ENCODE measurements around the gene CRYBG1.
"Not testable (repeated sequence)": the region's sequence is repeated elsewhere in the genome, so short reads cannot be mapped to it uniquely, and the experiment has no call there.

CRYBG1 gene

DNA sequence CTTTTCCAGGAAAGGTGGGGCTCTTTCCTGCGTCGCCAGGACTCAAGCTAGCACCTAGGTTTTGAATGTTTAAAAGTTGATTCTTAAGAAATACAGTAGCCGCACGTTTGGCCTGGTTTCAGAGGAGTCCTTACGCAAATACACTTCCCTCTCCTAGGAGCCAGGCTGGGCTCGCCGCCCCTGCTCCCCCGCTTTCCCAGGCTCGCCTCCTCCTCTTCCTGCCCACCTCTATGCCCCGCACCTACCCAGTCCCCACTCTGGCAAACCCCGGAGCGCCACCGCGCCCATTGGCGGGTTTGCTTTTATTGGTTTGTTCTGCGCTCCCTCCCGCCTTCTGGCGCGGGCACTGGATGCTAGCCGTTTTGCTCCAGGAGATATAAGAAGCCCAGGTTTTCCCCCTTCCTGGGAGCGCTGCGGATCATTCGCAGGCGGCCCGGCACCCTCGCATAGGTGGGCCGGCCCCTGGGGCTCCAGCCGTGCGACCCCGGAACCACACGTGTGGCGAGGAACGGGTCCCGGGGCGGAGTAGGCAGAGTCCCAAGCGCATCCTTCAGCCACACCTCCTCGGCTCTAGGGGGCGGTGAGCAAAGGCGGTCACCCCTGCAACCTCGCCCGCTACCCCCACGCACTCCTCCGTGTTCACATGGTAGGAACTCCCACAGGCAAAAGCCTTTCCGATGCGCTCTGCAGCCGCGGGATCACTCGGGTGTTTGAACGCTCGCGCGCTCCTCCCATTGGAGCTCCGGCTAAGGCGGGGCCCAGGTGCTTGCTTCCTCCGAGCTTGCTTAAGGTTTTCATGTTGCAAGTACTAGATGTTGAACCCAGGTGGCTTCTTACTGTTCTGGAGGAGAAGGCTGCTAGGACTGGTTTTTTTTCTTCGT lies 149.8 kb downstream of the CRYBG1 start:
- peak; percentile 69 for DNase-seq

DNA sequence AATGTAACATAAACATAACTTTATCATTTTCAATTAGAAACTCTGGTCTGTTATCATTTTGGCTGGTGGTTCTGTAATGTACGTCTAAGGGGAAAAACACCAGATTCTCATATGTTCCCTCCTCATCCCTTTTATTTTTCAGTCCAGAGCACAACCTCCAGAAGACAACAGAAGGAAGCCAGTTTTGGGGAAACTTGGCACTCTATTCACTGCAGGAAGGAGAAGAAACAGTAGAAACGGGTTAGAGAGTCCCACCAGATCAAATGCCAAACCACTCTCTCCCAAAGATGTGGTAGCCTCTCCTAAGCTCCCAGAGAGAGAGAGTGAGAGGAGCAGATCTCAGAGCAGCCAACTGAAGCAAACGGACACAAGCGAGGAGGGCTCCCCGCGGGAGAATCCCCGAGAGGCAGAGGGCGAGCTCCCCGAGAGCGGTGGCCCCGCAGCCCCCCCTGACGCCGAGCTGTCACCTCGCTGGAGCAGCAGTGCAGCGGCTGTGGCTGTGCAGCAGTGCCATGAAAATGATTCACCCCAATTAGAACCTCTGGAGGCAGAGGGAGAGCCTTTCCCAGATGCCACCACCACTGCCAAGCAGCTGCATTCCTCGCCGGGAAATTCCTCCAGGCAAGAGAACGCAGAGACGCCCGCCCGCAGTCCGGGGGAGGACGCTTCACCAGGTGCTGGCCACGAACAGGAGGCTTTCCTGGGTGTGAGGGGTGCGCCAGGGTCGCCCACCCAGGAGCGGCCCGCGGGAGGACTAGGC lies 151.0 kb downstream of the CRYBG1 start:
- DNase-seq: peak; percentile 36

DNA sequence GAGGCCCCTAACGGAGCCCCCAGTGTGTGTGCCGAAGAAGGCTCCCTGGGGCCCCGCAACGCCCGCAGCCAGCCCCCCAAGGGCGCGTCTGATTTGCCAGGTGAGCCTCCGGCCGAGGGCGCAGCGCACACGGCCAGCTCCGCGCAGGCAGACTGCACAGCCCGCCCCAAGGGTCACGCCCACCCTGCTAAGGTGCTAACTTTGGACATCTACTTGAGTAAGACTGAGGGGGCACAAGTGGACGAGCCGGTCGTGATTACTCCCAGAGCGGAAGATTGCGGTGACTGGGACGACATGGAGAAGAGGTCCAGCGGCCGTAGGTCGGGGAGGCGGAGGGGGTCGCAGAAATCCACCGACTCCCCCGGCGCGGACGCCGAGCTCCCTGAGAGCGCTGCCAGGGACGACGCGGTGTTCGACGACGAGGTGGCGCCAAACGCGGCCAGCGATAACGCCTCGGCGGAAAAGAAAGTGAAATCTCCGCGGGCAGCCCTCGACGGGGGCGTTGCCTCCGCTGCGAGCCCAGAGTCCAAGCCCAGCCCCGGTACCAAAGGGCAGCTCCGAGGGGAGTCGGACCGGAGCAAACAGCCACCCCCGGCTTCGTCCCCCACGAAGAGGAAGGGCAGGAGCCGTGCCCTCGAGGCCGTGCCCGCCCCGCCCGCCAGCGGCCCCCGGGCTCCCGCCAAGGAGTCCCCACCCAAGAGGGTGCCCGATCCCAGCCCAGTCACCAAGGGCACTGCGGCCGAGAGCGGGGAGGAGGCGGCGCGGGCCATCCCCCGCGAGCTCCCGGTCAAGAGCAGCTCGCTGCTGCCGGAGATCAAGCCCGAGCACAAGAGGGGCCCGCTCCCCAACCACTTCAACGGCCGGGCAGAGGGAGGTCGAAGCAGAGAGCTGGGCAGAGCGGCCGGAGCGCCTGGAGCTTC lies 151.8 kb downstream of the CRYBG1 start:
- DNase-seq: peak; percentile 74

DNA sequence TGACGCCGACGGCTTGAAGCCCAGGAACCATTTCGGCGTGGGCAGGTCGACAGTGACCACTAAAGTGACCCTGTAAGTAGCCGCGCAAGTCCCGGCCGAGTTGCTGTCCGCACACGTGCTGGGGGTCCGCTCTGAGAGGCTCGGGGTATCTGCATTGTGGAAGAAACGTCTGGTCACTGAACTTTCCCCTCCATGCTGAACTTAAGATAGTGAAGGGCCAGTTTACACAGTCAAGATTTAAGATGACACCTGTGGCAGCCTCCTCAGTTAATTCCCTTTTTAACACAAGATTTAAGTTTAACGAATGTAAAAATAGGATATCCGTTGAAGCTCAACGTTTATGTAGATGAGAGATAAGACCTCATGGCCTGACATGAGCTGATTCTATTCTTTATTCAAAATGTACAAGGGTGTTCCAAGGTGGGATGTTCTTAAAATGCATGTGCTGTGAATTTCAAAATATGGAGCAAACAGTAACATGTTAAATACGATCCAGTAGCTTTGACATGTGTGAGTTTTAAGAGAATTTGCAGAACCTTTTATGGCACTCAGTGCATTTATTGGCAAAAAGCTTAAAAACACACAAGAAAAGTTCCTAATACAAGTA lies 152.6 kb downstream of the CRYBG1 start:
- no peak for DNase-seq

DNA sequence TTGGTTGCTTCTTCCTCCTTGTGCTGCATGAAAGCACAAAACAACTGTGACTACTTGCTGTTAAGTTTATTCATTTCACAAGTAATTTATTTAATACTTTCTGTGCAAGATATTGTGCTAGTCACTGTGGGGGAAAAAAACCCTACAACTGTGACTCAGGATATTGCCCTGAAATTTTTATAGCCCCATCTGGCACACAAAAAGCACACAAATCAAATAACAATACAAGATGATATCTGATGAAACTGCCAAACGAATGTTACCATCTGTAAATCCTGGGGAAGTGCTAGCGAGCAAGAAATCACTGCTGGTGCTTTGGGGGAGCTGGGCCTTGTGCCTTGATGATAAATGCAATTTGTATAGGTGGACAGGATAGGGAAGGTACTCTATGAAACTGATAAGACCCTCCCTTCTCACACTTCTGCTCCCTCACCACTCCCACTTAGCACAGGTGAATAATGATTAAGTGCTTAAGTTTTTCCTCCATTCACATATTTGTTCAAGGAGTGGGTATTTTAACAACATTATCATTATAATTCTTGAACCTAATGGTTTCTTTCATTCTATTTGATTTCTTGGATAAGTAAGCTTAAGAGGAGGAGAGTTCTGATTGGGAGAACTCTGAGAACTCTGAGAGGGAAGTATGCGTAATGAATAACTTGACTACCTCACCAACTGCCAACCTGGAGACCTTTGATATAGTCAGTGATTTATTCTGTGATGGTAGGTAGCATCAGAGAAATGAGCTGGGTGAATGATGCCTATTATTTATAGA lies 153.5 kb downstream of the CRYBG1 start:
- no peak for DNase-seq

DNA sequence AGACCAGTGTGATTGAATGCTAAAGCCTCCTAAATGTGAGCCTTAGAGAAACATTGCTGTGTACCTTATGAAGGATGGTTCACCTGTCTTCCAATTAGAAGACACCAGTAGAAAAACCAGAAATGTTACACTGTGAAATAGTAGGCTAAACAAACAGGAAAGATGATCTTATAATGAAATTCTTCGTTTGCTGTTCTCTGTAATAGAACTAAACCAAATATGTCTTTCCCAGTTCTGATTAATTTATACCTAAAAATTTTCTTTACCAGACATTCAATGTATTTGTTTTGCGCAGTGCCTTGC lies 154.0 kb downstream of the CRYBG1 start:
- no peak for DNase-seq

DNA sequence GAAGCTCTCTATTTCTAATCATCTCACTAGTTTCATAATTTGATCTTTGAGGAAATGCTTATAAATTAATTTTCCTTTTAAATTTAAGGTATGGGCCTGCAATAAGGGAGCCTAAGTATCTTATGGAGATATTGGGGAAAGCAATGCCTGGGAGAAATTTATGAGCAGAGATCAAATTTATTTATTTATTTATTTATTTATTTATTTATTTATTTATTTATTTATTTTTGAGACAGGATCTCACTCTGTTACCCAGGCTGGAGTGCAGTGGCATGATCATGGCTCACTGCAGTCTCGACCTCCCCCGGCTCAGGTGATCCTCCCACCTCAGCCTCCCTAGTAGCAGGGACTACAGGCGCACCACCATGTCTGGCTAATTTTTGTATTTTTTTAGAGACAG lies 155.1 kb downstream of the CRYBG1 start:
- DNase-seq: not testable (repeated sequence)

DNA sequence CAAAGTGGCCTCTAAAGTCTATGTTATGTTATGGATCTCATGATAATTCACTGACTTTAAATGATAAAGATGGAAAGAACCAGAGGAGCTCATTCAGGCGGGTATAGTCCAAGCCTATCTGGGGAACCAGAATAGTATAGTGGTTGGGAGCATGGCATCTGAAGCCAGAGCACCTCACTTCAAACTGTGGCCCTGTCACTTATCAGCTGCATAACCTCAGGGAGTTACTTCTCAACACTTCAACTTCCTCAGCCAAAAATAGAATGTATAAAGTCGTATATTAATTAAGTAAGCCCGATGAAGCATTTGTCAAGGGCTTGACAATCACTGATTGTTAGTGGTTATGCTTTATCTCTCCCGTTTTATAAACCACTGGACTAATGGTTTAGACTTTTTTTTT lies 156.1 kb downstream of the CRYBG1 start:
- DNase-seq: no peak

DNA sequence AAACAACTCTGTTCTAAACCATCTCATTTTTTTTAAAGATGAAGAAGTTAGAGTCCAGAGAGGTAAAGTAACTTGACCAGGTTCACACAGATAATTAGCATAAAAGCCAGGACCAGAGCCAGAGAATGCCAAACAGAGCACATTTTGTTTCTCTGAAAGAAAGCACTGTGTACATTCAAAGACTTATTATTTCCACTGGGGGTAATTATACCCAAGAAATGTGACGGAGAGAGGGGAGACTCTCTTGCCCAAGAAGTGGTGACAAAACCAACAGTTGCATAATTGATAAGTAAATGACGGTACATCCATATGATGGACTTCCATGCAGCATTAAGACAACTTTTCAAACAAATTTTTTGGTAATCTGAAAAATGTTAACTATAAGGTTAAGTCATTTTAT lies 157.2 kb downstream of the CRYBG1 start:
- no peak for DNase-seq

DNA sequence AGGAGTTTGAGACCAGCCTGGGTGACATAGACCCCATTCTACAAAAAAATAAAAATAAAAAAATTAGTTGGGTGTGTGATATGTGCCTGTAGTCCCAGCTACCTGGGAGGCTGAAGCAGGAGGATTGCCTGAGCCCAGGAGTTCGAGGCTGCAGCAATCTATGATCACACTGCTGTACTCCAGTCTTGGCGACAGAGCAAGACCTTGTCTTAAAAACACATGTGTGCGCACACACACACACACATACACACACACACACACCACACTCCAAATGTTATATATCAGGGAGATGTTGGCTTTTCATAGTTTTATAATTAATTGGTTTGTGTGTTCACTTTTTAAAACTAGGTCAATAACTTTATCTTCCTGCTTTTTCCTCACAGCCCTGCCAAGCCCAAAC lies 158.2 kb downstream of the CRYBG1 start:
- no peak for DNase-seq

DNA sequence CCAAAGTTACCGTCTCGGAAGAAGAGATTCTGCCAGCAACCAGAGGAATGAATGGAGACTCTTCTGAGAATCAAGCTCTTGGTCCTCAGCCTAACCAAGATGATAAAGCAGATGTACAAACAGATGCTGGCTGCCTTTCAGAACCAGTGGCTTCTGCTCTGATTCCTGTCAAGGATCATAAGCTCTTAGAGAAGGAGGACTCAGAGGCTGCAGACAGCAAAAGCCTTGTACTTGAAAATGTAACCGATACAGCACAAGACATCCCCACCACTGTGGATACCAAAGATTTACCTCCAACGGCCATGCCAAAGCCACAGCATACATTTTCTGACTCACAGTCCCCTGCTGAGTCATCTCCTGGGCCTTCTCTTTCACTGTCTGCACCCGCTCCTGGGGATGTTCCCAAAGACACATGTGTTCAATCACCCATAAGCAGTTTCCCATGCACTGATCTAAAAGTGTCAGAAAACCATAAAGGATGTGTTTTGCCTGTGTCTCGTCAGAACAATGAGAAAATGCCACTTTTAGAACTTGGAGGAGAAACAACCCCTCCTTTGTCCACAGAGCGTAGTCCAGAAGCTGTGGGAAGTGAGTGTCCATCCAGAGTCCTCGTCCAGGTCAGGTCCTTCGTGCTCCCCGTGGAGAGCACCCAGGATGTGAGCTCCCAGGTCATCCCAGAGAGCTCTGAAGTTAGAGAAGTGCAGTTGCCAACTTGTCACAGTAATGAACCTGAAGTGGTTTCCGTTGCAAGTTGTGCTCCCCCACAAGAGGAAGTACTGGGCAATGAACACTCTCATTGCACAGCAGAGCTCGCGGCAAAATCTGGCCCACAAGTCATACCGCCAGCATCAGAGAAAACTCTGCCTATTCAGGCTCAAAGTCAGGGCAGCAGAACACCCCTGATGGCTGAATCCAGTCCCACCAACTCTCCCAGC lies 159.2 kb downstream of the CRYBG1 start:
- peak; percentile 73 for DNase-seq

DNA sequence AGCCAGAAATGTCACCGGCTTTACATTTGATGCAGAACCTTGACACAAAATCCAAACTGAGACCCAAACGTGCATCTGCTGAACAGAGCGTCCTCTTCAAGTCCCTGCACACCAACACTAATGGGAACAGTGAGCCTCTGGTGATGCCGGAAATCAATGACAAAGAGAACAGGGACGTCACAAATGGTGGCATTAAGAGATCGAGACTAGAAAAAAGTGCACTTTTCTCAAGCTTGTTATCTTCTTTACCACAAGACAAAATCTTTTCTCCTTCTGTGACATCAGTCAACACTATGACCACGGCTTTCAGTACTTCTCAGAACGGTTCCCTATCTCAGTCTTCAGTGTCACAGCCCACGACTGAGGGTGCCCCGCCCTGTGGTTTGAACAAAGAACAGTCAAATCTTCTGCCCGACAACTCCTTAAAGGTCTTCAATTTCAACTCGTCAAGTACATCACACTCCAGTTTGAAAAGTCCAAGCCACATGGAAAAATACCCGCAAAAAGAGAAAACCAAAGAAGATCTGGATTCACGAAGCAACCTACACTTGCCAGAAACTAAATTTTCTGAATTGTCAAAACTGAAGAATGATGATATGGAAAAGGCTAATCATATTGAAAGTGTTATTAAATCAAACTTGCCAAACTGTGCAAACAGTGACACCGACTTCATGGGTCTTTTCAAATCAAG lies 160.3 kb downstream of the CRYBG1 start:
- DNase-seq: peak; percentile 80

DNA sequence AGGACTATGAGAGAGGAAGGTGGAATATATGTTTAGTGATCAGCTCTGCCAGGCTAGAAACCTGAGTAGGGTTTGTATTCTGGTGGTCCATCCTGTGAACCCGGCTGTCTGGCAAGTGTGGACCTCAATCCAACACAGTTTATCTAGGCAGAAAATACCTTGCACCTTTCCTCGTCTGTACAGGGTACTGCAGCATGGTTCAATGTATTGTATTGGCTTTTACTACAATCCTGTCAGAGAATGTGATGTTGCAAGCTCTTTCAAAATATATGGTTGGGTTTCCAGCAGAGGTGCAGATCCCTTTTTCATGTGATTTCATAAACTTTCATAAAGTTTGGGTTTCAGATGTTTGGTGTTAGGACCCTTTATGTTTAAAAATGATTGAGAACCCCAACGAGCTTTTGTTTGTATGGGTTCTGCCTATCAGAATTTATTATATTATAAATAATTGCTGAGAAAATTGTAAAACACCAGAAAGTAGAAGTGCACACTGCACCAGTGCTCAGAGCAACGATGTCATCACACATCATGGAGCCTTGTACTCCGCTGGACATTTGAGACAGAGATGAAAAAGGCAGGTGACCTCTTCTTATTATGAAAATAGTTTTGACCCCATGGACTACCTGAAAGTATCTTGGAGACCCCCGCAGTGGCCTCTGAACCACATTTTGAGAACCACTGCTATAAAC lies 162.2 kb downstream of the CRYBG1 start:
- DNase-seq: no peak

DNA sequence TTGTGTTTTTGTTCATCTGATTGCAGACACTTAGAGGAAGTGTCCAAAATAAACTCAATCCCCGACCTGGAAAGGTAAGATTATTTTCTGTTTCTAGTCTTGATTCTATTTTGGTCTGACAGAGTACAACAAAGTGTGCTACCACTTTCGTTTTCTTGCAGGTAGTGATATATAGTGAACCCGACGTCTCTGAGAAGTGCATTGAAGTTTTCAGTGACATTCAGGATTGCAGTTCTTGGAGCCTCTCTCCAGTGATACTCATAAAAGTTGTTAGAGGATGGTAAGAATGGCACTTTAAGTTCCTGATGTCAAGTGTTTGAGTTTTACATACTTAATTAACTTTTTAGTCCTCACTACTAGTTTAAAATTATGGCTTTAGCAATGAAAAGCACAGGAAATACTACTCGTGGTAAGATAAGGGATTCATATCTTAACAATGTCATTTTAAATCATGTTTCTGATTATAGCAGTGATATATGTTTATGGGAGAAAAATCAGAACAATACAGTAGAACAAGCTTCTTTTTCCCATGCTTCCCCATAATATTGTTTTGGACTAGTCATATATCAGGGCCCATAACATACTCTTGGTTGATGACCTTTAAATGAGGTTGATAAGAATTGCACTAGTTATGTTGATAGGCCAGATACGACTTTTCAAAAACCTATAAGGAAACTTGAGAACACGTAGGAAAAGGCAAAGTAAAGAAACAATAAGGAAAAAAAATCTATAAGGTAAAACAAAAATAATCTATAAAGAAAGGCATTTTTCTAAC lies 164.8 kb downstream of the CRYBG1 start:
- no peak for DNase-seq

DNA sequence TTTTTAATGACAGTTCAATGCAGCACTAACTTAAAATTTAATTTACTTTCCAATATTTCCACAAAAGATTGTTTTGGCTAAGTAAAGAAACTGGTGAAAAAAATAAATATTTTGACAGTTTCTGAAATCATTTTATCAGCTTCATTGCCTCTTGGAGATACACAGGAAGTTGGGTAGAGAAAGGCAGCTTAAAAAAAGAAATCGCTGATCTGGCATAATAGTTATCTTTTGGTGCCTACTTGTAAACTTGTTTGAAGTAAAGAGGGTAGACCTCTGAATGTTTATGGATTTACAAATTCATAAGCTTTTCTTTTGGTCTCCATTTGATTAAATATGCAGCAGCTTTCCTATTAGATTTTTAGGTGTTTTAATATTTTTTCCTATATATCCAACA lies 165.4 kb downstream of the CRYBG1 start:
- DNase-seq: no peak

DNA sequence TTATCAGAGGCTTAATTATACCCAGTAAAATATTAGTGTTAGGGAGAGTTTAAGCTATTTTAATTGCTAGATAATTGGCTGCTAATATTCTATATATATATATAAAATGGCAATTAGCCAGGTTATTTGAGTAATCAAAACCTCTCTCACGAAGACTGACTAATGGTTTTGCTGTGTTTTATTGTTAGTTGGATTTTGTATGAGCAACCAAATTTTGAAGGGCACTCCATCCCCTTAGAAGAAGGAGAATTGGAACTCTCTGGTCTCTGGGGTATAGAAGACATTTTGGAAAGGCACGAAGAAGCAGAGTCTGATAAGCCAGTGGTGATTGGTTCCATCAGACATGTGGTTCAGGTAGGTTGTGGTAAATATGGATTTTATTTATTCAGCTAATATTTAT lies 166.6 kb downstream of the CRYBG1 start:
- DNase-seq: no peak

DNA sequence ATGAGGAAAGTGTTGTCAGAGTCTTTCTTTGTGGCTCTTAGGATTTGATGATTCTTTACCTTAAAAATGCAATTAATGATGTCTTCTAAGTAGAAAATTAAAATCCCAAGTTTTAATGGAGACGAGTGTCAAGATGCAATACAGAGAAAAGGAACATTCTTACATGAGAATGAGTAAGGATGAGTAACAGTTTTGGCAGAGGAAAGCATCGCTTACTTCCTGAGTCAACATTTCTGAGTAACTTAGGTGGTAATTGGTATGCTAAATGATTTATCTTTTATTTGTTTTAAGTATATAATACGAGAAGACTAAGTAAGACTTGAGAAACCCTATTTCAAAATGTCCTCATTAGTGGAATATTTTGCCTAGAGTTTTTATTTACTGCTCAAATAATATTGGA lies 167.5 kb downstream of the CRYBG1 start:
- DNase-seq: no peak

DNA sequence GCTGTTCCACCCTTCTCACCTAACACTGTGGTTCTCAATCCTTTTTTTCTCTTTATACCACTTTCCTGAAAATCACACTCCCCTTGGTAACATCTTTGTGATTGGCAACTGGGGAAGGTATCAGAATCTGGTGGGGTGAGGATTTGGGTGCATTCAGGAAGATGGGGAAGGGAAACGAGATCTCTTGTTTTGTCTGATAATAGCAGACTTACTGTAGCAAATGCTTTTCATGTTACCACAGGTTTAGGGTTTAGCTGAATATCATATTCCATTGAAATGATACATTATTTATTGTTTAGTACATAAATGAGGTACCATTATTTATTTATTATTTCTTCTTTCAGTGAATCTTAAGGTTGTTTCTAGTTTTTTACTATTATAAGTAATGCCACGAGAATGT lies 168.0 kb downstream of the CRYBG1 start:
- no peak for DNase-seq

DNA sequence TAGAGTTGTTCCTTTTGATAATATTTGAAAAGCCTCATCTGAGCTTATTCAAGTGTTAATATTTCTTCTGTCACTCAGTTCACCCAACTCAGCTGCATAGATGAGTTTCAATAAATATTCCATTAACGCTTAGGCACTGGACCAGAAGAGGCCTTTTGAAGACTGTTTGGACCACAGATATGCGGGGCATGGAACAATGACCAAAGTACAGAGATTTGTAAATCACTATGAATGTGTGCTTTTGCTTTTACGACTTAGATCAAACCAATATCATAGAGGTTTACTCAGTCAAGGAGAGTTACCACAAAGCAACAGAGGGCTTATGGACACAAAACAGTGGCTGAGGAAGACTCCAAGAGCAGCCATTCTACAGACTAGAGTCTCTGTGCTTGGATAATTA lies 168.9 kb downstream of the CRYBG1 start:
- no peak for DNase-seq

Data from effector CD4-positive, alpha-beta T cell (primary cell).